HCT116 (cell line): ENCODE results near the gene MEGF6. TPM values are rescaled to one million over a fixed set of nuclear protein-coding genes. Genes with fewer than 3 reads are reported as not detected.

Experiments used
- ATAC-seq: fragments of 200-7000 bp; cut with Tn5 transposase; 2 replicates; pipeline ENCODE4 v1.9.1; 2020; ENCODE audit warnings: mild to moderate bottlenecking, moderate library complexity
- BruUV-seq: library from RNA; stranded (reverse); fragments of 400-500 nt; replicated peaks from 2 replicates; lab custom pipeline; 2021; lab: Mats Ljungman, UMichigan
- CTCF ChIA-PET: fragments of 300-600 bp; sonication (Branson Sonifier 250); formaldehyde crosslinking; loops from one replicate; lab custom pipeline; 2021; ENCODE audit warnings: antibody characterized with exemption; lab: Charles Lee
- POLR2A ChIA-PET: fragments of 300-600, 350-600 bp; sonication (Branson Sonifier 250); formaldehyde crosslinking; loops from one replicate; lab custom pipeline; 2021; ENCODE audit warnings: antibody characterized with exemption; lab: Charles Lee
- RAD21 ChIA-PET, 2 experiments: fragments of 300-600 bp; sonication (Branson Sonifier 250); formaldehyde crosslinking; loops; one replicate each; lab custom pipeline; 2023; ENCODE audit warnings: low total read pairs in 2 of 2; ENCODE audit not compliant: uncharacterized antibody in 2 of 2, unreplicated experiment in 2 of 2, low non-redundant PET in 1 of 2; lab: Charles Lee
- DNase-seq: peaks from one replicate; pipeline ENCODE4 v3.0.0-alpha.2; 2010; ENCODE audit warnings: low read depth, low spot score
- H2AFZ ChIP-seq: fragments of 200-600 bp; shearing (Covaris generic), sonication (generic); 2 replicates; pipeline ENCODE4 v1.6.1; 2017; ENCODE audit warnings: low read depth, mixed run types, mixed read lengths, antibody characterized with exemption, low read length; ENCODE audit not compliant: poor library complexity, severe bottlenecking
- H3K27ac ChIP-seq: 2 replicates; pipeline ENCODE4 v1.5.1; 2012; ENCODE audit warnings: low read depth, low read length
- H3K27me3 ChIP-seq: fragments of 200-600 bp; sonication (generic); 2 replicates; pipeline ENCODE4 v1.6.1; 2016; ENCODE audit warnings: mixed run types, low read length, mixed read lengths; ENCODE audit not compliant: insufficient read depth
- H3K36me3 ChIP-seq, 2 experiments: fragments of 200-500 bp in 1 of 2; fragments of 200-600 bp in 1 of 2; sonication (Bioruptor generic) in 1 of 2; sonication (generic) in 1 of 2; 2 replicates each; pipeline versions ENCODE4 v1.5.1 to v1.6.1; 2014 to 2016; ENCODE audit warnings: low read length in 2 of 2, inconsistent platforms in 1 of 2, mixed read lengths in 1 of 2, mixed run types in 1 of 2; ENCODE audit not compliant: insufficient read depth in 2 of 2, control insufficient read depth in 1 of 2
- H3K4me1 ChIP-seq, 2 experiments: fragments of 200-600 bp in 1 of 2; sonication (generic) in 1 of 2; 2 replicates each; pipeline versions ENCODE4 v1.5.1 to v1.6.1; 2012 to 2017; ENCODE audit warnings: low read length in 2 of 2, inconsistent platforms in 1 of 2, mild to moderate bottlenecking in 1 of 2, mixed read lengths in 1 of 2, mixed run types in 1 of 2, moderate library complexity in 1 of 2; ENCODE audit not compliant: insufficient read depth in 2 of 2, control insufficient read depth in 1 of 2
- H3K4me2 ChIP-seq: fragments of 200-600 bp; sonication (generic); 2 replicates; pipeline ENCODE4 v1.6.1; 2017; ENCODE audit warnings: mixed run types, low read length, mixed read lengths
- H3K4me3 ChIP-seq, 2 experiments: fragments of 200-600 bp in 1 of 2; sonication (generic) in 1 of 2; replicated peaks in 1 of 2; 2 replicates each; pipeline ENCODE4 v1.5.1; 2011 to 2016; ENCODE audit warnings: low read length in 2 of 2, control low read depth in 1 of 2, low read depth in 1 of 2, mild to moderate bottlenecking in 1 of 2, mixed read lengths in 1 of 2, mixed run types in 1 of 2
- H3K79me2 ChIP-seq: fragments of 200-600 bp; sonication (generic); 2 replicates; pipeline ENCODE4 v1.6.1; 2017; ENCODE audit warnings: mild to moderate bottlenecking, mixed run types, low read length, moderate library complexity, mixed read lengths; ENCODE audit not compliant: insufficient read depth
- H3K9ac ChIP-seq: fragments of 200-600 bp; sonication (generic); 2 replicates; pipeline ENCODE4 v1.6.1; 2016; ENCODE audit warnings: low read length, mixed read lengths
- H3K9me2 ChIP-seq: fragments of 200-600 bp; sonication (generic), shearing (Covaris generic); 2 replicates; pipeline ENCODE4 v1.6.1; 2017; ENCODE audit warnings: mixed run types, mild to moderate bottlenecking, moderate library complexity; ENCODE audit not compliant: insufficient read depth
- H3K9me3 ChIP-seq, 2 experiments: fragments of 200-500 bp in 1 of 2; fragments of 200-600 bp in 1 of 2; sonication (Bioruptor generic) in 1 of 2; sonication (generic) in 1 of 2; 2 replicates each; pipeline ENCODE4 v1.6.1; 2014 to 2017; ENCODE audit warnings: low read length in 2 of 2, mixed read lengths in 2 of 2, inconsistent platforms in 1 of 2, low read depth in 1 of 2, mild to moderate bottlenecking in 1 of 2, mixed run types in 1 of 2, moderate library complexity in 1 of 2; ENCODE audit not compliant: control insufficient read depth in 1 of 2, insufficient read depth in 1 of 2
- H4K20me1 ChIP-seq: fragments of 200-600 bp; sonication (generic), shearing (Covaris generic); 2 replicates; pipeline ENCODE4 v1.6.1; 2017; ENCODE audit warnings: mixed run types, mild to moderate bottlenecking, moderate library complexity; ENCODE audit not compliant: insufficient read depth
- CBX3 ChIP-seq: IDR thresholded peaks from 2 replicates; pipeline ENCODE4 v1.6.1; 2012; ENCODE audit warnings: low read depth
- CEBPB ChIP-seq: IDR thresholded peaks from 2 replicates; pipeline ENCODE4 v1.6.1; 2012; ENCODE audit warnings: low read depth
- EGR1 ChIP-seq: IDR thresholded peaks from 2 replicates; pipeline ENCODE4 v1.6.1; 2012; ENCODE audit warnings: low read depth
- ELF1 ChIP-seq: IDR thresholded peaks from 2 replicates; pipeline ENCODE4 v1.6.1; 2012; ENCODE audit warnings: low read depth, borderline replicate concordance
- EZH2 ChIP-seq: fragments of 200-600 bp; sonication (generic); IDR thresholded peaks from 2 replicates; pipeline ENCODE4 v1.6.1; 2017; ENCODE audit warnings: antibody characterized with exemption, mixed run types
- EZH2phosphoT487 ChIP-seq: fragments of 200-600 bp; IDR thresholded peaks from 2 replicates; pipeline ENCODE4 v1.6.1; 2018; ENCODE audit warnings: antibody characterized with exemption, borderline replicate concordance
- FOSL1 ChIP-seq: IDR thresholded peaks from 2 replicates; pipeline ENCODE4 v1.6.1; 2012; ENCODE audit warnings: low read depth
- MAX ChIP-seq: IDR thresholded peaks from 2 replicates; pipeline ENCODE4 v1.6.1; 2012
- POLR2A ChIP-seq: IDR thresholded peaks from 2 replicates; pipeline ENCODE4 v1.7.0; 2011; ENCODE audit warnings: borderline replicate concordance; ENCODE audit not compliant: insufficient read depth, insufficient read length; ENCODE audit errors: extremely low read depth
- POLR2AphosphoS5 ChIP-seq: IDR thresholded peaks from 2 replicates; pipeline ENCODE4 v1.6.1; 2011; ENCODE audit warnings: mild to moderate bottlenecking, low read depth, low read length, moderate library complexity
- RAD21 ChIP-seq: IDR thresholded peaks from 2 replicates; pipeline ENCODE4 v1.6.1; 2012; ENCODE audit warnings: low read depth, mild to moderate bottlenecking
- REST ChIP-seq: IDR thresholded peaks from 2 replicates; pipeline ENCODE4 v1.6.1; 2012; ENCODE audit warnings: low read depth
- SIN3A ChIP-seq: IDR thresholded peaks from 2 replicates; pipeline ENCODE4 v1.6.1; 2012; ENCODE audit warnings: low read depth
- SP1 ChIP-seq: IDR thresholded peaks from 2 replicates; pipeline ENCODE4 v1.6.1; 2012; ENCODE audit warnings: low read depth
- TCF7L2 ChIP-seq: IDR thresholded peaks from 2 replicates; pipeline ENCODE4 v1.7.0; 2011; ENCODE audit warnings: borderline replicate concordance, inconsistent platforms; ENCODE audit not compliant: insufficient read depth, insufficient read length; ENCODE audit errors: extremely low read depth
- YY1 ChIP-seq: IDR thresholded peaks from 2 replicates; pipeline ENCODE4 v1.6.1; 2011; ENCODE audit warnings: low read length, low read depth, moderate library complexity, mild to moderate bottlenecking; ENCODE audit not compliant: insufficient replicate concordance; ENCODE audit errors: extremely low read depth
- ZBTB33 ChIP-seq: IDR thresholded peaks from 2 replicates; pipeline ENCODE4 v1.6.1; 2011; ENCODE audit warnings: mild to moderate bottlenecking, low read length, moderate library complexity; ENCODE audit not compliant: insufficient replicate concordance; ENCODE audit errors: extremely low read depth
- ZNF274 ChIP-seq: fragments of 200-500 bp; sonication (Bioruptor generic); IDR thresholded peaks from 2 replicates; pipeline ENCODE4 v1.6.1; 2014; ENCODE audit warnings: mild to moderate bottlenecking, low read depth, low read length, inconsistent platforms
- intact Hi-C: fragments of 100-400 bp; cut with micrococcal nuclease; formaldehyde crosslinking; loops from 2 replicates; pipeline ENCODE4 v1.10.0; 2022
- total RNA-seq: library from RNA; stranded (reverse); gene quantifications from one replicate; pipeline ENCODE4 v1.2.1, GENCODE V29; 2021; ENCODE audit not compliant: unreplicated experiment

The MEGF6 gene
- total RNA-seq, 1 experiment from 2014 or later = 47.6 TPM

- ChIA-PET CTCF (no interaction called here), RAD21 (no interaction called here), POLR2A (no interaction called here)
- peaks cover 4 to 6% of the 10 kb centered on the region in 2 experiments; a peak in 3 of 4 replicates for H3K4me1 ChIP-seq
- H4K20me1 ChIP-seq = no peaks in the 10 kb centered on the region
- BruUV-seq = no TSS peak
- TF ChIP-seq RAD21 (no peak), CBX3 (no peak), CEBPB (no peak), TCF7L2 (no peak), MAX (no peak), EGR1 (no peak), ZBTB33 (no peak), ELF1 (no peak), FOSL1 (no peak), EZH2 (no peak), POLR2AphosphoS5 (no peak), SIN3A (no peak), EZH2phosphoT487 (no peak), YY1 (no peak), ZNF274 (no peak), POLR2A (no peak), REST (no peak), SP1 (no peak)
- peaks cover 20% of the 10 kb centered on the region for H3K79me2 ChIP-seq
- H3K36me3 ChIP-seq = peaks cover 19 to 20% of the 10 kb centered on the region in 2 experiments; a peak in 3 of 4 replicates
- no peak overlapping the region for H2AFZ ChIP-seq
- H3K4me2 ChIP-seq = no peak overlapping the region
- H3K9me2 ChIP-seq = no peaks in the 10 kb centered on the region
- H3K9ac ChIP-seq = no peak overlapping the region
- no peak for ATAC-seq
- no peaks in the 10 kb centered on the region for H3K27me3 ChIP-seq
- no peak for DNase-seq
- no peak overlapping the region for H3K27ac ChIP-seq
- intact Hi-C loops = no loop called here
- no peaks in the 10 kb centered on the region for H3K9me3 ChIP-seq
- H3K4me3 ChIP-seq = no peak overlapping the region
Measured at GRCh38 chr1:3644273-3644672, 33.0 kb upstream of the MEGF6 start.
